Activated naive CD4-positive, alpha-beta T cell treated with Interleukin-2 at 50 U/mL for 16 hours (primary cell): Measurements from ENCODE around the gene CUX1.

Source experiments
- DNase-seq: peaks from one replicate; pipeline ENCODE4 v3.0.0-alpha.2; 2020

The CUX1 gene

DNA sequence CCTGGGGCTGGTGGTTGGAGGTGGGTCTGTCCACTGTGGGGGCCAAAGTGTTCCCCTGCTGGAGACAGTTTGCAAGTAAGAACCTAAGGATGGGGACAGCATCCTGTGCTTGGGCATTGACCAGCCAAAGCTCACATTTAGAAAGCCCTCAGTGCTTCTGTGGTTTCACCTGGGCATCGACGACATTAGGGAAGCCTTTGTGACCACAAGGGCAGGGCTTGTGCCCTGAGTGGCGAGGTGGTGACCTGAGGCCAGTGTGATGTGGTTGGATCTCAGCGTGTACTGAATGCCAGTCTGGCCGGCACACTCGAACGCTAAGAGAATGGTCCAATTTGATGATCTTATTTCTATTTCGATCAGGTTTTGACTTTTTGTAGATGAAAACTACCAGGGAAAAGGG is 437.1 kb downstream of the CUX1 start:
- no peak for DNase-seq

- DNase-seq = no peak
Observed at GRCh38 chr7:102255501-102255900, 438.1 kb downstream of the CUX1 start.

DNA sequence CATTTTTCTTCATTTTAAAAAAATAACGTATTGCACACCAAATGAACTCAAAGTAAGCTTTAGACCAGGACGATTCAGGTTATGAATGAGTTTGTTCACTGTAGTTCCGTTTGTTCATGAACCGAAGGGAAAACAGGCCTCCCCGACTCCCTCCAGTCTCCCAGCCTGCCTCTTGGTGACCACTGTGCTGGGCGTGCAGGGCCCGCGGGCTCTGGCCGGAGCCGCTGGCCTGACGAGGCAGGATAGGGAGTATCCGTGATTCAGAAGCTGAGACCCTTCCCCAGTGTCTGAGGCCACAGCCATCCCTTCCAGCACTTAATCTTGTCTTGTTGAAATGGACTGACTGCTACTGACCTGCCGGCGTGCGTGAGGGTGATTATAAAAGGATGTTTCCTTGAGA is 438.5 kb downstream of the CUX1 start:
- DNase-seq = no peak

GRCh38 chr7:102258073-102258748 is 440.8 kb downstream of the CUX1 start:
- DNase-seq = no peak

GRCh38 chr7:102258749-102259107 is 441.3 kb downstream of the CUX1 start:
- no peak for DNase-seq

DNA sequence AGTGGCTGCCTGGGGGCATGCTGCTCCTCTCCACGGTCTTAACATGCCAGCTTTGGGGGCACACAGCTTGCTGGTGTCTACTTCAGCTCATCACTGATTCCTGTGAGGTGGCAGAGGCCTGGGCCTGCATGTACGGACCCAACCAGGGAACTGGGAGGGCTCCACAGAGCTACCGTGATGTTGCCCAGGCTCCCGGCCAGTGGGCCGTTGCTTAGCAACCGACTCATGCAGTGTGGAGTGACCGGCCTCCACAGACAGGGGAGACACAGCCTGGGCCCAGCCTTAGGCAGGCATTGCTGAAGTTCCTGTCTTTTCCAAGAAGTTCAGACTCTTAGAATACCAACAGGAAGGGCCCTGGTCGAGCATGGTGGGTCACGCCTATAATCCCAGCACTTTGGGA is 443.4 kb downstream of the CUX1 start:
- no peak for DNase-seq

GRCh38 chr7:102261451-102261850 is 444.0 kb downstream of the CUX1 start:
- no peak for DNase-seq

DNA sequence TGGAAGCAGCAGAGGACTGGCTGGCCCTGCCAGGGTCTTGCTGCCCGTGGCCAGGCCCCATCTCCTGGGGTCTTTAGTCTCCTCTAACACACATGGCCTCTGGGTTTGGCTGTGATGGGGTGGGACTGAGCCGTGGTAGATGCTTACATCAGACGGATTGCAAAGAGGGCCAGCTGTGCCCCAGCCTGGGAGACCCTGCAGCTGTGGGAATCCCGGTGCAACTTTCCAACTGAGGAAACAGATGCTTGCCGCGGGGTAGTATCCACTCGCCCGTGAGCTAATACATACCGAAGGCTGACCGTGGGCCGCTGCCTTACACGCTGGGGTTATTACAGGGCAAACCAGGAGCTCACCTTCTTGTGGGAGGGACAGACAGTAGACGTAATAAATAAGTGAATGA is 445.1 kb downstream of the CUX1 start:
- DNase-seq = no peak

- no peak for DNase-seq
Observed at GRCh38 chr7:102264367-102264891, 447.0 kb downstream of the CUX1 start.

GRCh38 chr7:102266541-102266940 is 449.1 kb downstream of the CUX1 start:
- no peak for DNase-seq

DNA sequence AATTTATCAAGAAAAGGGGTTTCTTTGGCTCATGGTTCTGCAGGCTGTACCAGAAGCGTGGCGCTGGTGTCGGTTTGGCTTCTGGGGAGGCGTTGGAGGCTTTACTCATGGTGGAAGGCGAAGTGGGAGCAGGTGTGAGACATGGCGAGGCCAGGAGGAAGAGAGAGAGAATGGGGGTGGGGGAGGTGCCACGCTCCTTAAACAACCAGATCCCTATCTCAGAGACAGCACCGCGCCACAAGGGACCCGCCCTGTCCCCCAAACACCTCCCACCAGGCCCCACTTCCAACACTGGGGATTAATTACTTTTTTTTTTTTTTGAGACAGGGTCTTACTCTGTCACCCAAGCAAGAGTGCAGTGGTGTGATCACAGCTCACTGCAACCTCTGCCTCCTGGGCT is 451.2 kb downstream of the CUX1 start:
- no peak for DNase-seq

- DNase-seq = no peak
Observed at GRCh38 chr7:102270178-102270887, 452.9 kb downstream of the CUX1 start.

GRCh38 chr7:102271158-102271798 is 453.9 kb downstream of the CUX1 start:
- no peak for DNase-seq

GRCh38 chr7:102272075-102272916 is 454.9 kb downstream of the CUX1 start:
- DNase-seq = peak; percentile 78

GRCh38 chr7:102272917-102273748 is 455.7 kb downstream of the CUX1 start:
- no peak for DNase-seq

- no peak for DNase-seq
Observed at GRCh38 chr7:102273749-102274712, 456.6 kb downstream of the CUX1 start.

DNA sequence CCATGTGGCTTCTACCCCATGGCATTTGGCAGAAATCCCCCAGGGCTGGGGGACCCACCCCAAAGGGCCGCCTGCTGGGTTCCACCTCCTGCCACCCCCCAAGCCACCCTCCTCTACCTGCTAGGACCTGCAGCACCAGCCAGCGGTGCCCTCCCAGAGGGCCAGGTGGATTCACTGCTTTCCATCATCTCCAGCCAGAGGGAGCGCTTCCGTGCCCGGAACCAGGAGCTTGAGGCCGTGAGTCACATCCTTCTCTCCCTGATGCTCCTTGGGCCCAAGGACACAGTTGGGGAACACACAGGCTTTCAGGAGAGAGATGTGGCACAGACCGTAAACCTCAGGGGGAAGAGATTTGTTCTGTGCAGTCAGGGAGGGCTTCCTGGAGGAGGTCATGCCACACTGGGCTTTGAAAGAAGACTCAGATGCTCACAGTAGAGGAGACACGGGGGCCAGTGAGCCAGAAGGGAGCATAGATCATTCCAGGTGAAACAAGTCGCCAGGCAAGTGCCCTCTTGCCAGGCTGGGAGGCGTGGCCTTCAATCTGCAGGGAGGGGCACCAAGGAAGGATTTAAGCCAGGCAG is 457.8 kb downstream of the CUX1 start:
- DNase-seq = no peak

DNA sequence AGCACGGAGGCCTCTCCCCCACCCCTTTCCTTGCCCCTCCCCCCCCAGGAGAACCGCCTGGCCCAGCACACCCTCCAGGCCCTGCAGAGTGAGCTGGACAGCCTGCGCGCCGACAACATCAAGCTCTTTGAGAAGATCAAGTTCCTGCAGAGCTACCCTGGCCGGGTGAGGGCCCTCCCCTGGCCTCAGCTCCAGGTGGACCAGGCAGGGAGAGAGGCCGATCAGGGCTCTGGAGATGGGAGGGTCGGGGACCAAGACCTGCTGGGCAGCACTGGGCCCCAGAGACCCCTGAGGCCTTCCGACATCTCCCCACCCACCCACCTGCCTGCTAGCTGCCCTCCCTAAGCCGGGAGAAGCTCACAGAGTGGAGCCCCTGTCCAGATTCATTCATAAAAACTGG is 460.5 kb downstream of the CUX1 start:
- DNase-seq = no peak

DNA sequence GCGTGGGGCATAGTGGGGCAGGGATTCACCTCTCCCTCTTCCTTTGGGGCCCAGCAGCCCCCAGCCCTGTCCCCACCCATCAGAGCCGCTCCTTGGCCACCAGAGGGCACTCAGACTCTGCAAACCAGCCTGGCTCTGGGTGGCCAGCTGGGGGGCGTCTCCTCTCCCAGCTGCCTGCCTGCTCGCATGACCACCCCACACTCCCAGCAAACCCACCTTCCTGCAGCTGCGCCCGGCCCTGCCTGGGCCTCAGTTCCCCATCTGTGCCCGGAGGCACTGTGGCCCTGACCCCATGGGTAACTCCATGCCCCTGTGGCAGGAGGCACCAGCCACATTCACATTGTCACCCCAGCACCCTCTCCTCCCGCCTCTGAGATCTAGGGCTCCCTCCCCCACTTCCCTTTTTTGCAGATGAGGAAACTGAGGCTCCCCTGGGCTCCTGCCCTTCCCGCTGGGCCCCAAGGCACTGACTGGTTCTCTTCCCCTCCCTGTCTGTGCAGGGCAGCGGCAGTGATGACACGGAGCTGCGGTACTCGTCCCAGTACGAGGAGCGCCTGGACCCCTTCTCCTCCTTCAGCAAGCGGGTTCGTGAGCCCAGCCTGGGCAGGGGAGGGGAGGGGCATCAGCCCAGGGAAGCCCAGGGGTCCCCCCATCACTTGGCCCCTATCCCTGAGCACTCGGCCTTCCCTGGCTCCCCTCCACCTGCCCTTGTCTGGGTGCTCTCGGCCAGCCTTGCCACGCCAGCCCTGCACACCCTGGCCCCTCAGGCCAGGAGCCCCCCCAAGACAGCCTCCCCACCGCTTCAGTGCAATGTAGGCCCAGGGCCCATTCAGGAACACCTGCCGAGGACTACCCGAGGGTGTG is 462.3 kb downstream of the CUX1 start:
- peak; percentile 58 for DNase-seq

GRCh38 chr7:102280521-102280920 is 463.1 kb downstream of the CUX1 start:
- DNase-seq = no peak
